K562 (cell line): ENCODE data around the gene PCF11. TPM values are rescaled to one million over a fixed set of nuclear protein-coding genes. Genes with fewer than 3 reads are reported as not detected.

Source experiments
- ARHGAP35 ChIP-seq: fragments of 450-650 bp; IDR thresholded peaks from 2 replicates; pipeline ENCODE4 v1.6.1; 2018; ENCODE audit not compliant: partially characterized antibody
- BRCA1 ChIP-seq, 2 experiments: fragments of 450-650 bp in 1 of 2; sonication (generic) in 1 of 2; formaldehyde crosslinking in 1 of 2; IDR thresholded peaks; 2 replicates each; pipeline versions ENCODE4 v1.5.0 to v1.6.1; 2017 to 2020; ENCODE audit warnings: mild to moderate bottlenecking in 1 of 2, missing genetic modification reagents in 1 of 2
- FOXO4 ChIP-seq: fragments of 450-650 bp; formaldehyde crosslinking; IDR thresholded peaks from 2 replicates; pipeline ENCODE4 v1.4.0; 2020; ENCODE audit warnings: mild to moderate bottlenecking, moderate library complexity
- KLF1 ChIP-seq: fragments of 450-650 bp; IDR thresholded peaks from 2 replicates; pipeline ENCODE4 v1.6.1; 2016; ENCODE audit warnings: missing genetic modification characterization, missing compliant biosample characterization
- KLF13 ChIP-seq: fragments of 450-650 bp; IDR thresholded peaks from 2 replicates; pipeline ENCODE4 v1.6.1; 2016; ENCODE audit warnings: missing genetic modification characterization, low read depth, mild to moderate bottlenecking, missing compliant biosample characterization, moderate library complexity, borderline replicate concordance
- NFXL1 ChIP-seq: fragments of 450-650 bp; formaldehyde crosslinking; IDR thresholded peaks from 2 replicates; pipeline ENCODE4 v1.4.0; 2021; ENCODE audit warnings: mild to moderate bottlenecking
- NONO ChIP-seq, 2 experiments: fragments of 200-400 bp in 1 of 2; fragments of 450-650 bp in 1 of 2; formaldehyde crosslinking in 1 of 2; IDR thresholded peaks; 2 replicates each; pipeline ENCODE4 v1.6.1; 2017; ENCODE audit warnings: low read depth in 2 of 2, mild to moderate bottlenecking in 2 of 2, moderate library complexity in 2 of 2, low read length in 1 of 2
- NR0B1 ChIP-seq: fragments of 450-650 bp; IDR thresholded peaks from one replicate; pipeline ENCODE4 v1.6.1; 2018; ENCODE audit warnings: mild to moderate bottlenecking, moderate library complexity; ENCODE audit not compliant: partially characterized antibody
- SMC3 ChIP-seq: conservative IDR thresholded peaks from 2 replicates; pipeline ENCODE4 v1.6.1; 2011; ENCODE audit warnings: low read depth, low read length, improper control_type of control experiment; ENCODE audit not compliant: insufficient read depth
- TOE1 ChIP-seq, 2 experiments: fragments of 450-650 bp in 1 of 2; sonication (generic) in 1 of 2; formaldehyde crosslinking in 1 of 2; IDR thresholded peaks; 2 replicates each; pipeline versions ENCODE4 v1.7.1 to v1.8.0; 2016 to 2022; ENCODE audit warnings: borderline replicate concordance in 2 of 2, mild to moderate bottlenecking in 2 of 2, antibody characterized with exemption in 1 of 2, inconsistent platforms in 1 of 2, low read depth in 1 of 2, missing genetic modification reagents in 1 of 2, moderate library complexity in 1 of 2
- ZNF280A ChIP-seq: fragments of 450-650 bp; IDR thresholded peaks from 2 replicates; pipeline ENCODE4 v1.6.1; 2018; ENCODE audit warnings: mild to moderate bottlenecking, low read depth; ENCODE audit not compliant: partially characterized antibody
- polyA plus RNA-seq, 8 experiments: library from polyadenylated mRNA; depleted of rRNA in 4 of 8; stranded (reverse) in 5 of 8; unstranded in 3 of 8; fragments of >200 nt; fragmentation: Nextera tagmentation in 2 of 8; fragmentation: Illumina TruSeq in 1 of 8; extraction: Ambion mirVana in 2 of 8; extraction: Trizol in 1 of 8; gene quantifications; 2 replicates each; pipeline versions ENCODE4 v1.2.1 to v1.2.3, GENCODE V29; 2011 to 2014; ENCODE audit warnings: inconsistent platforms in 1 of 8, missing spikeins in 1 of 8
- total RNA-seq, 7 experiments: library from RNA; depleted of rRNA in 6 of 7; stranded (reverse); fragments of >200 nt in 6 of 7; fragmentation: Illumina TruSeq in 2 of 7; extraction: Trizol in 2 of 7; gene quantifications; 2 replicates each; pipeline versions ENCODE4 v1.2.1 to v1.2.3, GENCODE V29; 2011 to 2021; ENCODE audit warnings: low replicate concordance in 1 of 7
- TF ChIP-seq, protein P1 (sequence below): fragments of 250-450 bp; sonication (Bioruptor Pico); IDR thresholded peaks from 2 replicates; pipeline ENCODE4 v1.8.0; 2022; ENCODE audit warnings: inconsistent platforms
- TF ChIP-seq, protein P2 (sequence below): fragments of 200-800 bp; sonication (Bioruptor generic); IDR thresholded peaks from 2 replicates; pipeline ENCODE4 v1.6.1; 2016; ENCODE audit warnings: missing genetic modification characterization, missing compliant biosample characterization

The PCF11 gene
- total and polyA plus RNA-seq, 9 of the 15 experiments (the other 6 are each of a cell fraction or from before 2014, with no cell fraction given) = 9.3 to 91.6 (median 54.4) TPM

DNA sequence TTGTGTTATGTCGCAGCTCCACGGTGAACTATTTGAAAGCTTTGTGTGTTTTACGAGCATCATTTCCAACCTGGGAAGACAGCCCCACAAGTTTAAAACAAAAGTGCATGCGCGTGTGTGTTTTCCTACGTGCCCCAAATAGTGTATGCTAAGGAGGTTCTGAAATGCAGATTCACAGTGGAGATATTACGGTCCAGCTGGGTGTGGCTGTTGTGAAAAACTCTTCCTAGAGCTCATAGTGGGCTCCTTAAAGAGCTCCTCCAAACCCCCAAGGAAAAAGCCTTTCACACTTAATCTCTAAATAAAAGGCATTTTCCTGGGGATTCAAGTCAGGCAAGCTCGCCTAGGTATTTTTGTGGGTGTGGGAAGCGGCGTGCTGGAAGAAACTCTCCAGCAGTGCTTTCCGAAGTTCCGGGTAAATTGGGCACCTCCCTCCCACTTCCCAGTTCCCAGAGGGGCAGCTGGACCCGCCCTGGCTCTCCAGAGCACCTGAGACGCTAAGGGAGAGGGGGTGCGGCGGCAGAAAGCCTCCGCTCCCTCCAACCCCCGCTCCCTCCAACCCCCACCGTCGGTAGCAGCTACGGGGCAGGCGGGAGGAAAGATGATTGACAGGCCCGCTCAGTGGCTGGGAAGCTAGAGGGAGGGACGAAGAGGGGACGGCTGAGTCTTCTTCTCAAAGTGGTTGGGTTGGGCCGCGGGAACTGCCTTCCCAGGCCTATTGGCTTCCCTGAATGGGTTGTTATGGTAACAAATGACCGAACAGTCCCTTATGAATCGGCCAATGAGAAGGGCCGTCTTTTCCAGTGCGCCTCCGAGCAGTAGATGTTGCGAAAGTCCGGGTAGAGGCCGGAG, 561 bp upstream of the PCF11 start (continued):
- TF ChIP-seq ZNF280A (no peak), NONO (IDR thresholded peaks at IDR 0.05; ENCODE audit: low read depth in 2 of 2, low read length in 1 of 2) (peak in 1 of 2 experiments; percentile 49; a peak in 1 of 4 replicates), KLF13 (no peak), SMC3 (no peak), BRCA1 (IDR thresholded peaks at IDR 0.05) (no peak), BRCA1 (CRISPR knock-in tag; IDR thresholded peaks at IDR 0.05) (no peak), KLF1 (tag) (no peak), FOXO4 (CRISPR knock-in tag) (no peak), NFXL1 (CRISPR knock-in tag) (no peak), ARHGAP35 (no peak), NR0B1 (no peak), TOE1 (IDR thresholded peaks at IDR 0.05; ENCODE audit: borderline replicate concordance) (no peak), TOE1 (CRISPR knock-in tag; IDR thresholded peaks at IDR 0.05; ENCODE audit: borderline replicate concordance, low read depth) (no peak)
- TF ChIP-seq, protein P1, sequence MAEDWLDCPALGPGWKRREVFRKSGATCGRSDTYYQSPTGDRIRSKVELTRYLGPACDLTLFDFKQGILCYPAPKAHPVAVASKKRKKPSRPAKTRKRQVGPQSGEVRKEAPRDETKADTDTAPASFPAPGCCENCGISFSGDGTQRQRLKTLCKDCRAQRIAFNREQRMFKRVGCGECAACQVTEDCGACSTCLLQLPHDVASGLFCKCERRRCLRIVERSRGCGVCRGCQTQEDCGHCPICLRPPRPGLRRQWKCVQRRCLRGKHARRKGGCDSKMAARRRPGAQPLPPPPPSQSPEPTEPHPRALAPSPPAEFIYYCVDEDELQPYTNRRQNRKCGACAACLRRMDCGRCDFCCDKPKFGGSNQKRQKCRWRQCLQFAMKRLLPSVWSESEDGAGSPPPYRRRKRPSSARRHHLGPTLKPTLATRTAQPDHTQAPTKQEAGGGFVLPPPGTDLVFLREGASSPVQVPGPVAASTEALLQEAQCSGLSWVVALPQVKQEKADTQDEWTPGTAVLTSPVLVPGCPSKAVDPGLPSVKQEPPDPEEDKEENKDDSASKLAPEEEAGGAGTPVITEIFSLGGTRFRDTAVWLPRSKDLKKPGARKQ (CRISPR knock-in tag) = no peak
- TF ChIP-seq, protein P2, sequence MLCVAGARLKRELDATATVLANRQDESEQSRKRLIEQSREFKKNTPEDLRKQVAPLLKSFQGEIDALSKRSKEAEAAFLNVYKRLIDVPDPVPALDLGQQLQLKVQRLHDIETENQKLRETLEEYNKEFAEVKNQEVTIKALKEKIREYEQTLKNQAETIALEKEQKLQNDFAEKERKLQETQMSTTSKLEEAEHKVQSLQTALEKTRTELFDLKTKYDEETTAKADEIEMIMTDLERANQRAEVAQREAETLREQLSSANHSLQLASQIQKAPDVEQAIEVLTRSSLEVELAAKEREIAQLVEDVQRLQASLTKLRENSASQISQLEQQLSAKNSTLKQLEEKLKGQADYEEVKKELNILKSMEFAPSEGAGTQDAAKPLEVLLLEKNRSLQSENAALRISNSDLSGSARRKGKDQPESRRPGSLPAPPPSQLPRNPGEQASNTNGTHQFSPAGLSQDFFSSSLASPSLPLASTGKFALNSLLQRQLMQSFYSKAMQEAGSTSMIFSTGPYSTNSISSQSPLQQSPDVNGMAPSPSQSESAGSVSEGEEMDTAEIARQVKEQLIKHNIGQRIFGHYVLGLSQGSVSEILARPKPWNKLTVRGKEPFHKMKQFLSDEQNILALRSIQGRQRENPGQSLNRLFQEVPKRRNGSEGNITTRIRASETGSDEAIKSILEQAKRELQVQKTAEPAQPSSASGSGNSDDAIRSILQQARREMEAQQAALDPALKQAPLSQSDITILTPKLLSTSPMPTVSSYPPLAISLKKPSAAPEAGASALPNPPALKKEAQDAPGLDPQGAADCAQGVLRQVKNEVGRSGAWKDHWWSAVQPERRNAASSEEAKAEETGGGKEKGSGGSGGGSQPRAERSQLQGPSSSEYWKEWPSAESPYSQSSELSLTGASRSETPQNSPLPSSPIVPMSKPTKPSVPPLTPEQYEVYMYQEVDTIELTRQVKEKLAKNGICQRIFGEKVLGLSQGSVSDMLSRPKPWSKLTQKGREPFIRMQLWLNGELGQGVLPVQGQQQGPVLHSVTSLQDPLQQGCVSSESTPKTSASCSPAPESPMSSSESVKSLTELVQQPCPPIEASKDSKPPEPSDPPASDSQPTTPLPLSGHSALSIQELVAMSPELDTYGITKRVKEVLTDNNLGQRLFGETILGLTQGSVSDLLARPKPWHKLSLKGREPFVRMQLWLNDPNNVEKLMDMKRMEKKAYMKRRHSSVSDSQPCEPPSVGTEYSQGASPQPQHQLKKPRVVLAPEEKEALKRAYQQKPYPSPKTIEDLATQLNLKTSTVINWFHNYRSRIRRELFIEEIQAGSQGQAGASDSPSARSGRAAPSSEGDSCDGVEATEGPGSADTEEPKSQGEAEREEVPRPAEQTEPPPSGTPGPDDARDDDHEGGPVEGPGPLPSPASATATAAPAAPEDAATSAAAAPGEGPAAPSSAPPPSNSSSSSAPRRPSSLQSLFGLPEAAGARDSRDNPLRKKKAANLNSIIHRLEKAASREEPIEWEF (CRISPR knock-in tag) = no peak
